DND-41 (cell line): ENCODE measurements around the gene NR6A1.
A peak's percentile ranks its signal among the peaks of the same experiment; 100 is the strongest.

Experiments
- ATAC-seq: fragments of 200-7000 bp; cut with Tn5 transposase; 3 replicates; pipeline ENCODE4 v1.9.1; 2021; ENCODE audit warnings: low read depth; ENCODE audit not compliant: insufficient read depth
- DNase-seq: peaks from one replicate; pipeline ENCODE4 v3.0.0-alpha.2; 2020
- H2AFZ ChIP-seq: 2 replicates; pipeline ENCODE4 v1.6.0; 2012; ENCODE audit warnings: low read depth, low read length
- H3K27ac ChIP-seq: 2 replicates; pipeline ENCODE4 v1.5.1; 2012; ENCODE audit warnings: low read length, inconsistent platforms
- H3K27me3 ChIP-seq: fragments of 200-600 bp; sonication (generic); 2 replicates; pipeline ENCODE4 v1.6.0; 2012; ENCODE audit warnings: low read length, mild to moderate bottlenecking, inconsistent platforms; ENCODE audit not compliant: insufficient read depth, poor library complexity
- H3K36me3 ChIP-seq: 2 replicates; pipeline ENCODE4 v1.5.1; 2012; ENCODE audit warnings: low read length, inconsistent platforms; ENCODE audit not compliant: insufficient read depth
- H3K4me1 ChIP-seq: 2 replicates; pipeline ENCODE4 v1.5.1; 2012; ENCODE audit warnings: mild to moderate bottlenecking, low read length; ENCODE audit not compliant: insufficient read depth
- H3K4me2 ChIP-seq: 2 replicates; pipeline ENCODE4 v1.6.0; 2012; ENCODE audit warnings: mild to moderate bottlenecking, moderate library complexity, low read length, inconsistent platforms; ENCODE audit not compliant: insufficient read depth
- H3K4me3 ChIP-seq, 2 experiments: fragments of 200-600 bp in 1 of 2; shearing (Covaris generic) in 1 of 2; 2 replicates each; pipeline ENCODE4 v1.5.1; 2012 to 2016; ENCODE audit warnings: inconsistent platforms in 2 of 2, low read length in 2 of 2, mild to moderate bottlenecking in 2 of 2, low read depth in 1 of 2, moderate library complexity in 1 of 2
- H3K79me2 ChIP-seq: 2 replicates; pipeline ENCODE4 v1.6.0; 2012; ENCODE audit warnings: low read length, inconsistent platforms; ENCODE audit not compliant: insufficient read depth
- H3K9ac ChIP-seq: 2 replicates; pipeline ENCODE4 v1.6.0; 2012; ENCODE audit warnings: low read depth, mild to moderate bottlenecking, inconsistent platforms, low read length, moderate library complexity
- H3K9me3 ChIP-seq: 2 replicates; pipeline ENCODE4 v1.5.1; 2012; ENCODE audit warnings: low read length, moderate library complexity, mild to moderate bottlenecking, inconsistent platforms; ENCODE audit not compliant: insufficient read depth, severe bottlenecking
- H4K20me1 ChIP-seq: 2 replicates; pipeline ENCODE4 v1.6.0; 2012; ENCODE audit warnings: low read length; ENCODE audit not compliant: insufficient read depth
- CTCF ChIP-seq: IDR thresholded peaks from 2 replicates; pipeline ENCODE4 v1.5.1; 2012; ENCODE audit warnings: borderline replicate concordance, low read length, moderate library complexity, mild to moderate bottlenecking; ENCODE audit not compliant: poor library complexity, severe bottlenecking; ENCODE audit errors: extremely low read depth
- EZH2 ChIP-seq: IDR thresholded peaks from 3 replicates; pipeline ENCODE4 v1.6.1; 2012; ENCODE audit warnings: borderline replicate concordance, low read depth, mild to moderate bottlenecking, moderate library complexity, low read length, inconsistent platforms; ENCODE audit not compliant: severe bottlenecking

NR6A1 gene

GRCh38 chr9:124622882-124623281 lies 148.2 kb downstream of the NR6A1 start:
- no peak for TF ChIP-seq CTCF
- TF ChIP-seq EZH2, result no peak

GRCh38 chr9:124621371-124622328 lies 149.5 kb downstream of the NR6A1 start:
- DNase-seq (peak; percentile 63), ATAC-seq (peak; percentile 84)
- no peaks in the 10 kb centered on the region for H3K9me3 ChIP-seq
- H3K36me3 ChIP-seq, result no peaks in the 10 kb centered on the region
- H2AFZ ChIP-seq, result peak overlapping the region; percentile 56
- TF ChIP-seq CTCF (no peak), EZH2 (no peak)
- H3K27ac ChIP-seq, result peak overlapping the region; percentile 65
- peak overlapping the region; percentile 40 for H3K9ac ChIP-seq
- H3K4me3 ChIP-seq, result peak overlapping the region in 1 of 2 experiments; percentile 34; a peak in 2 of 4 replicates
- H3K4me1 ChIP-seq, result peaks cover 24% of the 10 kb centered on the region
- H3K27me3 ChIP-seq, result no peaks in the 10 kb centered on the region
- no peaks in the 10 kb centered on the region for H3K79me2 ChIP-seq
- peak overlapping the region; percentile 58 for H3K4me2 ChIP-seq
- no peaks in the 10 kb centered on the region for H4K20me1 ChIP-seq

More at GRCh38 chr9:124622882-124623281, 148.2 kb downstream of the NR6A1 start:
- Histone ChIP-seq H3K4me1 (peaks cover 24% of the 10 kb centered on the region), H2AFZ (no peak overlapping the region), H3K27ac (no peak overlapping the region), H4K20me1 (no peaks in the 10 kb centered on the region), H3K9ac (no peak overlapping the region), H3K9me3 (no peaks in the 10 kb centered on the region), H3K36me3 (no peaks in the 10 kb centered on the region), H3K79me2 (no peaks in the 10 kb centered on the region), H3K27me3 (no peaks in the 10 kb centered on the region), H3K4me3 (no peak overlapping the region), H3K4me2 (peak overlapping the region; percentile 58; the same call in 1 of the 2 replicates)
- DNase-seq, result no peak
- no peak for ATAC-seq

GRCh38 chr9:124618476-124618875 lies 152.6 kb downstream of the NR6A1 start:
- Histone ChIP-seq H3K27ac (no peak overlapping the region), H2AFZ (no peak overlapping the region), H3K9me3 (no peaks in the 10 kb centered on the region), H3K79me2 (no peaks in the 10 kb centered on the region), H3K27me3 (no peaks in the 10 kb centered on the region), H3K4me3 (no peak overlapping the region), H3K4me2 (no peak overlapping the region), H3K36me3 (no peaks in the 10 kb centered on the region), H3K9ac (no peak overlapping the region), H4K20me1 (no peaks in the 10 kb centered on the region), H3K4me1 (peaks cover 24% of the 10 kb centered on the region)
- ATAC-seq, result no peak
- DNase-seq, result no peak
- TF ChIP-seq EZH2, result no peak

GRCh38 chr9:124617477-124618141 lies 153.5 kb downstream of the NR6A1 start:
- H3K36me3 ChIP-seq, result no peaks in the 10 kb centered on the region
- H3K27me3 ChIP-seq, result no peaks in the 10 kb centered on the region
- H3K79me2 ChIP-seq, result no peaks in the 10 kb centered on the region
- no peak overlapping the region for H3K4me3 ChIP-seq
- TF ChIP-seq CTCF, result peak; percentile 87
- TF ChIP-seq EZH2, result no peak
- peak; percentile 88 for ATAC-seq
- peak; percentile 79 for DNase-seq
- no peak overlapping the region for H3K27ac ChIP-seq
- H2AFZ ChIP-seq, result no peak overlapping the region
- no peak overlapping the region for H3K4me2 ChIP-seq
- H3K9me3 ChIP-seq, result no peaks in the 10 kb centered on the region
- no peak overlapping the region for H3K9ac ChIP-seq
- peaks cover 19% of the 10 kb centered on the region for H3K4me1 ChIP-seq
- H4K20me1 ChIP-seq, result no peaks in the 10 kb centered on the region
